Measurements from ENCODE around the gene DOLK.
"Not testable (repeated sequence)": the region's sequence is repeated elsewhere in the genome, so short reads cannot be mapped to it uniquely, and the experiment has no call there.

Gene DOLK

DNA sequence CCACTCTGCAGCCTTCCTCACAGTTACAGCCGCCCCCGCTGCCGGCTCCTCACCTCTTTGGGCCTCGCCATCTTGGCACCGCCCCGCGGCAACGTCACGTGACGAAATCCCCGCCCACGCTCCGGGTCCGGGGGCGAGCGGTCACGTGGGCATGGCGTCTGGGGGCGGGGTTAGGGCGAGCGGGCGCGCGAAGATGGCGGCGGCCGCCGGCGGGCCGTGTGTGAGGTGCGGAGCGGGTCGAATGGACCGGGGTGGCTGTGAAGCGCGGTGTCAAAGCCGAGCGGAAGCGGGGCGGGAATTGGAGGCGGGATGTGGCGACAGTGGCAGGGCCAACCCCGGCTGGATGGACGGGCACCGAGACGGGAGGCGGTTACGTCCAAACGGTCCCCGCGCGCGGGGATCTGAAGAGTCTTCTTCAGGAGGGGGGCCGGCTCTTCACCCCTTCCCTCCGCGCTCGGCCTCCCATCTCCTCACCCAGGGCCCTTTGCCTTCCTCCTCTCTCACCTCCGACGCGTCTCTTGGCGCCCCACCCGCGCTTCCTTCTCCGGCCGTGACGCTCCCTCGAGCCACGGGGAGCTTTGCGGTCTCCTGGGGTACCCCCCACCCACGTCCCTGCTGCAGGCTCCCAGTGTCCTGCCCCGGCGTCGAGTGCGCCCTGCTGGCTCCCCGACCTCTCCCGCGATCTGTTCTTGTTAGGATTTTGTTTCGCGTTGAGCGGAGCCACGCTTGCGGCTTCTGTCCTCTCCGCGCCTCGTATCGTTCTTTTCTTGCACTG lies at the start of gene DOLK, which contains the start of gene NUP188:
DOLK (minus strand) TSS at position 77 of the 775 bp plus-strand sequence. CDS start 300 bp downstream, outside the sequence.
NUP188 (plus strand) TSS at position 173 of the 775 bp plus-strand sequence; CDS start at position 194, 21 bp downstream.
- peak; percentile 99 for DNase-seq

DNA sequence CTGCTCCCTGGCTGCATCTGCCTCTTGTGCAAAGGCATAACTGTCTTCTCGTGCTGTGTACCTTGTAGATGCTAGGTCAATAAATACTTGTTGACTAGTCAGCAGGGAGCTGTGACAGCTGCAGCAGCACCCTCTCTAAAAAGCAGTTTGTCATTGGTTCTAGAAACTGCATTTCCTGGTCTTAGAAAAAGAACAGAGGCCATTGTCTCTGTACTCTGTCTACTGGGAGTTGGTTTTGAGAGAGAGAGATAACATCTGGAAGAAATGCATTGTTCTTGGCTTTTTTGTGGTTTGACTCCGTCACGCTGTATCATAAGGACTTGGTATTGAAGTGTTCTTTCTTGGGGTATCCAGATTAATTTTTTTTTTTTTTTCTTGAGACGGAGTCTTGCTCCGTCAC lies 48.4 kb upstream of the DOLK start:
- DNase-seq, result no peak

DNA sequence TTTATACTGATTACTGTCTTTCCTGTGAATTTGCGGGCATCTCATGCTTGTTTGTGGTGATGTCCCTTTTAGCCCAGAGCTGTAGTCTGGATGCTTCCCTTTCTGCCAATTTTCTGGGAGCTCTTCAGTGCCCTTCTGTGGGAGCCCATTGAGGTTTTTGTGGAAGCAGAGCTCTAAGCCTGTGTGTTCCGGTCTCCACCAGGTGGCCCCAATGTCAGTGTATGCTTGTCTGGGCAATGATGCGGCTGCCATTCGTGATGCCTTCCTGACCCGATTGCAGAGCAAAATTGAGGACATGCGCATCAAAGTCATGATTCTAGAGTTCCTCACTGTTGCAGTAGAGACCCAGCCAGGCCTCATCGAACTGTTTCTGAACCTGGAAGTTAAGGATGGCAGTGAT lies 45.6 kb upstream of the DOLK start:
- no peak for DNase-seq

DNA sequence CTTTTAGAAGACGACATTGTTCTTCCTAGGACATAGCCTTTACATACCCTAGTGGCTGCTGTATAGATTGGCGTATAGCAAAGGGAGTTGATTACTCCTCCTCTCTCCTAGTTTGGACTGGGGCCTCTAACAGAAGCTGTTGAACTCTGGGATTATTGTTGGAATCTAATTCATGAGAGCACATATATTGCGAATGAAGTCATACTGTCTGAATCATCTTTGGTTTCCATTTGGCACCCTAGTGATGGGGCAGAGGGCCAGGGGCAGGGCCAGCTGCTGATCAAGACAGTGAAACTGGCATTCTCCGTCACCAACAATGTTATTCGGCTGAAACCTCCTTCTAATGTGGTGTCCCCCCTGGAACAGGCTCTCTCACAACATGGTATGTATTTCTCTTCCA lies 40.4 kb upstream of the DOLK start:
- DNase-seq, result no peak

DNA sequence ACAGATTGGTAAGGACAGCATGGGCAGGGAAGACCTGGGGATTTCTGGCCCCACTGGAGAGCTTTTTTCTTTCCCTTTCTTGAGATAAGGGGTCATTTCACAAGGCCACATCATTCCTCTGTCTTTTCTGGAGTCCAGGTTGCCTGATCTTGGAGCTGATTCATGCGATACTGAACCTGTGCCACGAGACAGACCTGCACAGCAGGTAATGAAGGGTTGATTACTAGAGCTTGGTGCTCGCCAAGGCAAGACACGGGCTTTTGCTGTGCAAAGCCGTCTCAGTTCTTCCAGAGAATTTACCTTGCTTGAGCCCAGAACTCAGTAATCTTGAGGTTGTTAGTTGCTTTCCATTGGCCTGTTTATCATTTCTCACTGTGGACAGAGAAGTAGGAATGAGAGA lies 39.3 kb upstream of the DOLK start:
- no peak for DNase-seq

DNA sequence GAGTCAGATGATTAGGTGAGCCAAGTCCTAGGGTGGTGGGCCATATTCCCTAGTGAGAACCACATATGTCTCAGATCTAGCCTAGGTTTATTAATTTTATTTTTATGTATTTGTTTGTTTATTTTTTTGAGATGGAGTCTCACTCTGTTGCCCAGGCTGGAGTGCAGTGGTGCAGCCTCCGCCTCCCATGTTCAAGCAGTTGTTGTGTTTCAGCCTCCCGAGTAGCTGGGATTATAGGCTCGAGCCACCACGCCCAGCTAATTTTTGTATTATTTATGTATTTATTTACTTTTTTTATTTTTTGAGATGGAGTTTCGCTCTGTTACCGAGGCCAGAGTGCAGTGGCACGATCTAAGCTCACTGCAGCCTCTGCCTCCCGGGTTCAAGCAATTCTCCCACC lies 36.1 kb upstream of the DOLK start:
- DNase-seq, result no peak

DNA sequence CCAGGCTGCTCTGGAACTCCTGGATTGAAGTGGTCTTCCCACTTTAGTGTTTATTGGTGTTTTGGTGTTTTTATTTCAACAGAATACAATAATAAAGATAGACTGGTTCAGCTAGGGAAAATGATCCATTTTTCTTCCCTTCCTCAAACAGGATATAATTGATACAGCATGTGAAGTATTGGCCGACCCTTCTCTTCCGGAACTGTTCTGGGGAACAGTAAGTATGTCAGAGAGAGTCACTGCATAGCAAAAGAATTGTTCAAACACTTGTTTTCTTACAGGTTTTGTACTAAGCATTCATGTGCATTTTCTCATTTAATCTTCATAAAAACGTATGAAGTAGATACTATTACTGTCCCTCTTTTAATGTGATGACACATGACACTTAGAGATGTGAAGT lies 31.7 kb upstream of the DOLK start:
- no peak for DNase-seq

DNA sequence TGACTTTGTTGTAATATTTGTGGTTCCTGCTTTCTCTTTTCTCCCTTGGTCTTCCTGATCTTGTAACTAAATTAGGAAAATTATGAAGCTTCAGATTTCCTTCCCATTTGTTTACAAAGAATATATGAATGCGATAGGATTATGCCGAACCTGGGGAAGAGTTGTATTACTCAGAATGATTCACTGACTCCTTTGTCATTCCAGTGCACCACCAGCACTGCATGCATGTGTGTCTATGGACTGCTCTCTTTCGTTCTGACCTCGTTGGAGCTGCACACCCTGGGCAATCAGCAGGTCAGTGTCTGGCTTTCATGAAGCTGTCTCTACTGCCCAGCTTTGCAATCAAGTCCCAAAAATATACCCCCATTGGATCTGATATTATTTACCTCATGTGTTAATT lies 25.6 kb upstream of the DOLK start:
- DNase-seq, result no peak

DNA sequence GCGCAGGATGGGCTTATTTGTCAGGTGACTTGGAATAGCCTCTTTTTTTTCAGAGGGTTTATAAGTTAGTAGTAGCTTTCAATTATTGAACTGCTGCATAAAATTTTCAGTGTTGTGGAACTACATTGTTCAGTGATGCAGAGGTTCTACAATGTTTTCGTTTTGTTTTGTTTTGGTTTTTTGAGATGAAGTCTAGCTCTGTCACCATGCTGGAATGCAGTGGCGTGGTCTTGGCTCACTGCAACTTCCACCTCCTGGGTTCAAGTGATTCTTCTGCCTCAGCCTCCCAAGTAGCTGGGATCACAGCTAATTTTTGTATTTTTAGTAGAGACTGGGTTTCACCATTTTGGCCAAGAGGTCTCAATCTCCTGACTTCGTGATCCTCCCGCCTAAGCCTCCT lies 22.1 kb upstream of the DOLK start:
- DNase-seq, result no peak

DNA sequence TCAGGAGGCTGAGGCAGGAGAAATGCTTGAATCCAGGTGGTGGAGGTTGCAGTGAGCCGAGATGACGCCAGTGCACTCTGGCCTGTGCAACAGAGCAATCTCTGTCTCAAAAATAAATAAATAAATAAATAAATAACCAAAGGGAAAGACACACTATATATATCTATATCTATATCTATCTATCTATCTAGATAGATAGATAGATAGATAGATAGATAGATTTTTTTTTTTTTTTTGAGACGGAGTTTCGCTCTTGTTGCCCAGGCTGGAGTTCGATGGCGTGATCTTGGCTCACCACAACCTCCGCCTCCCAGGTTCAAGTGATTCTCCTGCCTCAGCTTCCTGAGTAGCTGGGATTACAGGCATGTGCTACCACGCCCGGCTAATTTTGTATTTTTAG lies 14.0 kb upstream of the DOLK start:
- not testable (repeated sequence) for DNase-seq

DNA sequence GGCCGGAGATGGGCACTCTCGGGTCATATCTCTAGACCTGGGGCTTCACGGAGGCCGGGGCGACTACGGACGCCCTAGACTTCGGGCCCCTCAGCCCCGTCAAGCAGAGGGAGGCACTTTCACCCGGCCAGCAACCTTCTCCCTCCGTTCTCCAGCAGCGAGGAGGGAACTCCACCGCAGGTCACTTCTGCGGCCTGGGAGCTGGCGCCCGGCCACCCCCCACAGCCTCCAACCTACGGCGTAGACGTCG lies 201 bp downstream of the DOLK start:
- DNase-seq, result no peak

DNA sequence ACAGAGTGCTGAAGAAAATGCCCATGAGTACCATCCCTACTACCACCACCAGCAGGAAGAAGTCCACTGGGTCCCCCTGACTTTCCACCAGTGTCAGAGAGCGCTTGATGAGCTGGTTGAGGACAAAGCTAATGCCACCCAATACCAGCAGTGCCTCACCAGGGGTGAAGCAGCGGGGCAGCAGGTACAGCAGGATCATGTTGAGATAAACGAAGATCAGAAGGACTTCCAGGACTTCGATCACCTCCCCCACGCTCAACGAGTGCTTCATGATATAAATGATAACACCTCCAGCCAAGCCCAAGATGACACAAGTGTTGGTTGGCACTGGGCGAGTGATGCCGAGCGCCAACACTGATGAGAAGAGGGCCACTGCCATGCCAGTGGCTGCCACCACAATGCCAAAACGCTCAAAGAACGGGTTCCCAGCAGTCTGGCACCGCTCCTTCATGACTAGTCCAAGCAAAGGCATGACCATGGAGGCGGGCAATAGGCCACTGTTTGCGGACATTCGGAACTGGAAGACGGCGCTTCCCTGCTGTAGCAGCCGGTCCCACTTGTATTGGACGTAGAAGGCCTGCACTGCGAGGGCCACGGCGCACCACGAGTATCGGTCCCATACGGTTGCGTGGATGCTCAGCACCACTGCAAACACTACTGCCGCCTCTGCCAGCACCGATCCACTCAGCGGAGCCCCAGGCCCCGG lies 679 bp downstream of the DOLK start:
- peak; percentile 29 for DNase-seq

DNA sequence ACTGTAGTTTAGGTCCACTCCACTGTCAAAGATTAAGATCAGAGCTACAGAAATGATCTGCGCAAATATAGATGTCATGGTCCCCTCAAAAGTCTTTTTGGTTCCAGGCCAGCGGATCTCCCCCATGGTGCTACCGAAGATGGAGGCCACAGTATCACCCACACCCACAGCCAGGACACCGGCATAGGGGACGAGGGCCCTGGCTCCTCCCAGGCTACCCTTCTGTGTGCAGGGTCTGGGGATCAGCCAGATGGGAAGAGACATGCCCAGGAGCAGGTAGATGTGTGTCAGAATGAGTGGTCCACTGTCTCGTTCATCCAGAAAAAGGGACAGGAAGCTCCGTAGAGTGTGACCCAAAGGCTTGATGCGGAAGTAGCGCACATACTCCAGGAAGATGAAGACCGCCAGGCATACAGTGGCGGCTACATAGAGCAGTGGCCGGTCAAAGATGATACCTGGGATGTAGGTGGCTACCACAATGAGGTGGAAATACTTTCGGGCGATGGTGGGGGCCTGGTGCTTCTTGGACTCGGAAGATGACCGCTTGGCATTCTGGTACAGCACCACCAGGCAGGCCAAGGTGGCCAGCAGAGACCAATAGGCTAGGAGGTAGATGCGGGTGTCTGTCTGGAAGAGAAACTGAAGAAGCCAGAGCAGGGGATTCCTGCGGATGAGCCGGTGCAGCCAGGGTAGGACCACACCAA lies 1.5 kb downstream of the DOLK start:
- no peak for DNase-seq

DNA sequence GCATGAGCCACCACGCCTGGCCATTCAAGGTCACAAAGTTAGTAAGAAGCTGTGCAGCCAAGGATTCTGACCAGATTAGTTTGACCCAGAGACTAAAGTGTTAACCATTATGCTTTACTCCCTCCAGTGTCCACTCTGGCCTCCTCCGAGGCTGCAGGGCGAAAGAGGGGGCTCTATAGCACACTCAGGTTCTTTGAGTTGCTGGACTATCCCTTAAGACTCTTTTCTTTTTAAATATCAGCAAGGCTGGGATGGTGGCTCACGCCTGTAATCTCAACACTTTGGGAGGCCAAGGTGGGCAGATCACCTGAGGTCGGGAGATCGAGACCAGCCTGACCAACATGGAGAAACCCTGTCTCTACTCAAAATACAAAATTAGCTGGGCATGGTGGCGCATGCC lies 2.4 kb downstream of the DOLK start:
- DNase-seq, result not testable (repeated sequence)

DNA sequence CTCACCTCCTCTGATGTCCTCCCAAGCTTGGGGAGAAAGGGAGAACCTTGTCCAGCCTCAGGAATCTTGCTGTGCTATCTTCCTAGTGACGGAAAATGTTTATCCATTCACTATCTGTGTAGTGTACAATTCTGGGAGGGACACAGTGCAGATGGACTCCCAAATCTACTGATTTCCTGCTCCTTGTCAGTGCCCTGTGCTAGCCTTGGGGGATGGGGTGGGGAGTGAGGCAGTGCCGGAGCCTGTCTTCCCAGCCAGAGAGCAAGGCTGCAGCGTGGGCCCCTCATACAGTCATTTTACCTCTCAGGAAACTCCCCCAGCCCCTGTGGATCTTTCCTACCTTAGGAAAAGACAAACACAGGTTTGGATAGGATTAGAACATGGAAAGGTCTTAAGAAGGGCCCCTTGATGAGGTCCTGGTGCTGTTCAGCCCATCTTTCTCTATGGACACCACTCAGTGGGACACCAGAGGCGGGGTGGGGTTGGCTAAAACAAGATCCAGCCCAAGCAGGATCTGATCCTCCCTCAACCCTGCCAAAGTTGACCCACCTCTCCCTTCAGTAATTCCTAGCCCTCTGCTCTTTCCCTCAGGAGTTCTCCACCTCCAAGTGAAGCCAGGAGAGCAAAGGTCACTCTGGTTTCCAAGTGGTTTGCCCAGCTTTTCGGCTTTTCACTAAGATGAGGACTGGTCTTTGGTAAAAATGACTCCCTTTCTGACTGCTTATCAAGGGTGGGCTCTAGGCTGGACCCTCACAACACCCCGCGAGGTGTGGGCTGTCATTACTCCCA lies 3.4 kb downstream of the DOLK start:
- DNase-seq, result no peak

DNA sequence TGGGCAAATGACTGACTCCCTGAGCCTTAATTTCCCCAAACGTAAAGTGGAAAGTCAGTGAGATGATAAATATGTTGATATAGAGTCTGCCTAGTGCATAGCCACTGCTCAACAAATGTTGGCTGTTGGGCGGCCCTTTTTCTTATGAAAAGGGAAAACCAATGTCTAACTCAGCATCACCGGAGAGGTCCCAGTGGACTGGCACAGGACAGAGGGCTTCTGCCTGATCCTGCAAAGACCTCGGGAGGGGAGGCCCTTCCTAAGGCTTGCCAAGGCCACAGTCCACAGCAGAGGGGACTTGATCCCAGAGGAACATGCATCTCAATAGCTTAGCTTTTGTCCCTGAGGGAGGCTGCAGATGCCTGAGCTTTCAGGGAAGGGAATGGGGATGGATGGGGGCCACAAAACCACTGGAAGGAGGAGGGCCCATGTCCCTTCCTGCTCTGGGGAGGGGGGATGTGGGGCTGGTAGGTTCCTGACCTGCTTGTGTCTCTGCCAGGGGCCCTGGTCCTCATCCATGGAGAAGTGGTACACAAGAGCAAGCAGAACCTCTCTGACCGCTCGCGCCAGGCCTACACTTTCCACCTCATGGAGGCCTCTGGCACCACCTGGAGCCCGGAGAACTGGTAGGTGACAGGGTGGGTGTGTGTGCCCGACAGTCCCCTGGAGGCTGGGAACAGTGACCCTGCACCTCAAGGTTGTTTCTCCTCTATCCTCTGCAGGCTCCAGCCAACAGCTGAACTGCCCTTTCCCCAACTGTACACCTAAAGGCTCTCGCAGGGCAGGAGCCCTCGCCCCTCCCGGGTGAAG lies 6.3 kb downstream of the DOLK start:
- DNase-seq, result no peak

DNA sequence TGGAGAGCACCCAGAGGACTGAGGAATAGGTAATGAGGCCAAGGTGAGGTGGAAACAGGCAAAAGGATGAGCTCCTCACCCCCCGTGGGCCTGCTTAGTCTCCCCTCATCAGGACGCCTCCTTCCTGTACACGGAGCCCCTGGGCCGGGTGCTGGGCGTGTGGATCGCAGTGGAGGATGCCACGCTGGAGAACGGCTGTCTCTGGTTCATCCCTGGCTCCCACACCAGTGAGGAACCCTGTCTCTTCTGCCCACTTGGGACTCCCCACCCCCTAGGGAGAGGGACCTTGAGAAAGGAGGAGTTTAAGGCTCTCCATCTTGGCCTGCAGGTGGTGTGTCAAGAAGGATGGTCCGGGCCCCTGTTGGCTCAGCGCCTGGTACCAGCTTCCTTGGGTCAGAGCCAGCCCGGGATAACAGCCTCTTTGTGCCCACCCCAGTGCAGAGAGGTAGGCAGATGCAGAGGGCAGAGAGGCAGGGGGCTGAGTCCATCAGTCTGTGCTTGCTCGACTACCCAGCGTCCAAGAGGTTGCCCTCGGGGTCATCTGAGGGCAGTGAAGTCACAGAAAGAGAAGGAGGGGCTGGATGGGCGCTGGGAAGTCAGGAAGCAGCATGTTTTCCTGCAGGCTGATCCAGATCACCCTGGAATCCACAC lies 7.0 kb downstream of the DOLK start:
- no peak for DNase-seq

DNA sequence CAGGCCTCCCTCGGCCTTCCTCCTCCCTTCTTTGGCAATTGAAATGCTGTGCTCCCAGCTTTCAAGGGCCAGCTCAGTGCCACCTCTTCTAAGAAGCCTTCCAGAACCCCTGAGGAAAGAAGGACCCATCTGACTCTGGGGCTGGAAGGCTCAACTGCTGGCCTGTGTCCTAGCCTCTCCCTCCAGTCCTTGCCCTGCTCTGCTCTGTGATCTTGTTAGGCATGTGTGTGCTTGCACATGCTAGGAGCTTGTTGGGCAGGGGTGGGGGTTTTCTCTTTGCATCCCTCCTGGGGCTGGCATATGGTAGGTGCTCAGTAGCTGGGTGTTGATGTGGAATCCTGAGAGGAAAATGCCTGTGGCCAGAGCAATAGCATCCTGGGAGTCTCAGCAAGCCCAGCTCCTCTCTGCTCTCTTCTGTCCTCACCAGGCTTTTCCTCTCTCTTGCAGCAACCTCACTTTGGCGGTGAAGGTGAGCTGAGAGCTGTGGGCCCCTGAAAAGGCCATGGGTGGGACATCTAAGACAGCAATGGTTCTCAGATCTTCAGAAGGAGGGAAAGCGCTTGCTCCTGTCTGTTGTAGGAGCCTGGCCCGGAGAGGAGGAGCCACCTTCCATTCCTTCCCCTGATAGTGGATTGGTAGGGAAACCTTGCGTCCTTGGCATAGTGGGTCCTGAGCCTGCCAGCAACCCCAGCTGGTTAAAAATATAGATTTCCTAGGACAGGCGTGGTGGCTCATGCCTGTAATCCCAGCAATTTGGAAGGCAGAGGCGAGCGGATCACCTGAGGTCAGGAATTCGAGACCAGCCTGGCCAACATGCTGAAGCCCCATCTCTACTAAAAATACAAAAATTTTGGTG lies 9.9 kb downstream of the DOLK start:
- DNase-seq, result no peak

DNA sequence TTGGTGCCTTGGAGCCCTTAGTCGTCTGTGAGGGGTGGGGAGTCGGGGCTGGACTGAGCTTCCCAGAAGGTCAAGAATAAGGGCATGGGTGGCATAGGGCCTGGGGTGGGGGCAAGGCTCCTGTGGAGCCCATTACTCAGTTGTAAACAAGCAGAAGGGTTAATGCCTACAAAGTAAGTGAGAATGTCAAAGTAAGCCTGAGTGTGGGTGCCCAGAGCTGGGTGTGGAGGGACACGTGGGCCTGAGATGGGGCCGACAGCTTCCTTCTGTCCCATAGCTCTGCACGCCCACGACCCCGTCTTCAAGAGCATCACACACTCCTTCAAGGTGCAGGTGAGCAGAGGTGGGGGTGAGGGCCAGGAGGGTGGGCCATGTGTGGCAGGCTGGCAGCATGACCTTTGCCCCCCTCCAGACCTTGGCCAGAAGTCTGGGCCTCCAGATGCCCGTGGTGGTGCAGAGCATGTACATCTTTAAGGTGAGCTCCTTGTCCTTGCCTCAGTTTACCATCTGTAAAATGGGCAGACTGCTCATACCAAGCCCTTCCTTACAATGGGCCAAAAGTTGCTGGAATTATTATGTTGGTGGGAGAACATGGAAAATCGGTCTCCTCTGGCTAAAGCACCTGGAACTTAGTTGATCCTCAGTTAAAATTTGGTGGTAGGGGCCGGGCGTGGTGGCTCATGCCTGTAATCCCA lies 11.1 kb downstream of the DOLK start:
- DNase-seq, result no peak

DNA sequence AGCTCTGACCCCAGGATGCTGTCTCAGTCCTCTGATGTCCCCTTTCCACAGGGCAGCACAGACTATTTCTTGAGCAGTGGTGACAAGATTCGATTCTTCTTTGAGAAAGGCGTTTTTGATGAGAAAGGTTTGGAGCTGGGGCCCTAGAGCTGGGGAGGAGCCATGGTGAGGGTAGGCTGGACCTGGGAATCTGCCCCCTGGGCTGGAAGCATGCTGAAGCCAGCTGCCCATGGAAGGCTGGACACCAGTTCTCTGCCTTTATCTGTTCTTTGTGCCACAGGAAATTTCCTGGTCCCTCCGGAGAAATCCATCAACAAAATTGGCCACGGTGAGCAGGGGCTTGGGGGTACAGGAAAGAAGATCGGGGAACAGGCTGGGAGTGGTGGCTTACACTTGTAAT lies 13.7 kb downstream of the DOLK start:
- DNase-seq, result no peak

All from activated naive CD4-positive, alpha-beta T cell treated with anti-CD3 and anti-CD28 coated beads, Interleukin-2, amount 50 U/mL, for 16 hours (primary cell).